GM18867 (cell line): ENCODE data around the gene PCDH1.
"Not testable (repeated sequence)": the region's sequence is repeated elsewhere in the genome, so short reads cannot be mapped to it uniquely, and the experiment has no call there.

Experiments used
- ATAC-seq: cut with Tn5 transposase; IDR thresholded peaks from one replicate; pipeline ENCODE4 v1.9.1; 2021; ENCODE audit warnings: mild to moderate bottlenecking, moderate library complexity; ENCODE audit not compliant: unreplicated experiment

PCDH1 gene

DNA sequence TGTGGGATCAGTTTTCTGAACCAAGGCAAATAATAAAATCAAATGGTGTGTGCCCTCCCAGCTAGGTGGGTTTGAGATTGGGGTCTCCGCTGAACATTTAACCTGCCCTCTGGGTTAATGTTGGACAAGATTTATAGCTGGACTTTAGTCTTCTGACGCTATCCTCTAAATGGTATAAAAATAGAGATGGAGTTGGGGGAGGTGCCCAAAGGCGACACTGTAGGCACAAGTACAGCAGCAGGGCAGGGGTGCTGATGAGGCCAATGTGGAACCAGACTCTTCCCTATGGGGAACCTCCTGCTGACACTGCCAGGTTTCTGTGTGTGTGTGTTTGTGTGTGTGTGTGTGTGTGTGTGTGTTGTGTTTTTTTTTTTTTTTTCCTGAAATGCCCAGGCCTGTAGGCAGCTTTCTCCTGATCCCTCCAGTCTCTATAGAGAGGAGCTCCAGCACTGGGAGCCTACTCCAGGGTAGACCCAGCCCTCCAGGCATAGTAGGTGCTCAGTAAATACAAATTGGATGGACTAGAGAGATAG, 37.9 kb downstream of the PCDH1 start:
- no peak for ATAC-seq

DNA sequence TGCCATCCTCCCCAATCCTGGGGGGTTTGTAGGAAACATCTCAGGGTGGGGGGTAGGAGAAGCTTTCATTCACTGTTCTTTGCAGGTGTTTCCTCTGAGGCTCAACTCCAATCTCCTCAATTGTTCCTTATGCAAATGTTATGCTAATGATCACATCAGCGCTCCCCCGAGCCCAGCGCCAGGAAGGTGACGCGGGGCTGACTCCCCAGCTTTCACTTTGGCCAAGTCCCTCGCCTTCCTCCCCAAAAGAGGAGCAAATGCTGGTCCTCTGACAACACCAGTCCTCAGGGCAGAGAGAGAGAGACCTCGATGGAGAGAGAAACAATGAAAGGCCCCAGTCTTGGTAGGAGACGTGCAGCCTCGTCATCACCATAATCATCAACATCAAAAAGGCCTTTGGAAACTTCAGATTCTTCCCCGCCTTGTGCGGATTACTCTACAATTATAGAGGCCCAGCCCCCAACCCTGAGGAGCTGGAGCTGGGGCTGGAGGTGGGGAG, 39.1 kb downstream of the PCDH1 start:
- ATAC-seq = no peak

DNA sequence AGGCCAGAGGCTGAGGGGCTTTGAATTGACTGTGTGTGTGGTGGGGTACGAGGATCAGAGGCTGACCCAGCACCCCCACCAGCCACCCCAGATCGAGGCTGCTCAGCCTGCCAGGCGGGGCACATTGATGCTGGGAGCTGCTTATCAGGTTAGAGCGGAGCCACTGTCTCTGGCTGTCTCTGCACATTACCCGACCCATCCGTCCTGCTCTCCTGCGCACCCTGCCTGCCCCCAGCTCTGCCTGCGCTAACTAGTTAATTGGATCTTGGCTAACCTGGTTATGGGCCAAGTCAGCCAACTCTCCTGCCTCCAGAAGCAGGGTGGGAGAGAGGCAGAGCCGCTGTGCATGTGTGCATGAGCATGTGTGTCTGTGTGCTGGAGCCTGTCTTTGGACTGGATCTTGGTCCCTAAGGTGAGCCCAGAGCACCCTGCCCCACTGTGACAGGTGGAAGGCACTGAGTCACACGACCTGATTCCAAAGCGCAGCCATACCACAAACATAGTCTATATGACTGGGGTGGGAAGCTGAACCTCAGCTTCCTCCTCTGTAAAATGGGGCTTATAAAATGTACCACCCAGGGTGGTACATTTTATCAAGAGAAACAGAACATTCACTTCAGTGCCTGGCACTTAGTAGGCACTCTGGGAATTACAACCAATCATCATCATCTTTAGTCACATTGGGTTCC, 39.7 kb downstream of the PCDH1 start:
- ATAC-seq = no peak

DNA sequence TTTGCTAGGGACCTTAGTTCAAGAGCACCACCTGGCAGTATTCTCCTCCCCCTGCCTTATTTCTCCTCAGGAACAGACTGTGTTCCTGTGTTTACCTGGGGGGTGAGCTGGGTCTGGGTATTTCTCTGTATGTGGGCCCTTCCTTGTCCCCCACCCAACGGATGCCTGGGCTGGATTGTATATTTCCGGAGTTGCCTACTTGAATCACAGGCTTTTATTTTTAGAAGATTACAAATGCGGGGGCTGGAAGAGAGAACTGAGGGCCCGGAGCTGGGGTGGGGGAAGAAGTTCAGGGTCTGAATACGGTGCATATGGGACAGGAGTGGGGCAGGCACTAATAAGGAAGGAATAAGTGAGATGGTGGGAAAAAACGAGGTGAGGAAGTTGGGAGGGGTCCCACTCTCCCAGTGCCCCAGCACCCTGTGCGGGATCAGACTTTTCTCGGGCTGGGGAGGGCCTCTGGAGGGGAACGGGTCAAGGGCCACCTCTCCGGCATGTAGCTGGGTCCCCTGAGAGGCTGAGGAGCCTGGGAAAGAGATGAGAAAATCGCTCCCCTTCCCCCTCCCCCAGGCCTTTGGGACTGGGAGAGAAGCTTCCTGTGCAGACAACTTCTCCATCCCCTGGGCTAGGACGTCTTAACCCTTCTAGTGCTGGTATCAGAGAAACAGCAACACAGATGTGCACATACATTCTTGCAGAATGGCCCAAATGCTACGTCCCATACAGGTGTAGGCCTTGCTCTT, 42.1 kb downstream of the PCDH1 start:
- ATAC-seq = no peak

DNA sequence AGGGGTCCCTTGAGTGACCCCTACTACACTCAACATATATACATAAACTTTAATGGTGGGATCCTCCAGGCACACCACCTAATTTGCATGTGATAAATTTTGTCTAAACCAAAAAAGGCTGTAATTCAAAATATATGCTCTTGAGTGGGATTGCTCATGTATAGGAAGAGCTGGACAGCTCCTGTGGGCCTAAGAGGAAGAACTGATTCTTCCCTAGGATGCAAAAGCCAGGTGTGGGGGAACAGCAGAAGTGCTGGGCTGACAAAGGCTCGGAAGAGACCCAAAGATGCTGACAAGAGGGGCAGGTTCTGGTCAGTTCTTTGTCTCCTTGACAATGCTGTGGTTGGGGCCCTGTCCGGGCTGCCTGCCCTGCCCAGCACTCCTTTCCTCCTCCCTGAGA, 43.9 kb downstream of the PCDH1 start:
- ATAC-seq = no peak

DNA sequence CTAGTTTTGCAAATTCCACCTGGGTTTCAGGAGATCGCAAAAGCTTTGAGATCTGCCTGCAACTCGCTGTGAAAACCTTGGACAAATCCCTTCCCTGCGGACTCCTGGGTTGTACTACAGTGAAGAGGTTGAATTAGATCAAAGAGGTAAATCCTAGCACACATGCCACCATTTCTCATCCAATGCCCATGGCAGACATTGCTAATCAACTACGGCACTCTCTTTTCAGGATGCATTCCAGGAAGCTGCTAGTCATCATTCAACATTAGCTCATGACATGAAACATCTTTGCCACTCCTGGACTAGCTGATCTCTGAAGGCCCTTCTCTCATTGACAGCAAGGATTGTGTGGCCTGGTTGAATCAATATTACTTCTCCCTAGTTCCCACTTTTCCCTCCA, 46.1 kb downstream of the PCDH1 start:
- ATAC-seq = no peak

DNA sequence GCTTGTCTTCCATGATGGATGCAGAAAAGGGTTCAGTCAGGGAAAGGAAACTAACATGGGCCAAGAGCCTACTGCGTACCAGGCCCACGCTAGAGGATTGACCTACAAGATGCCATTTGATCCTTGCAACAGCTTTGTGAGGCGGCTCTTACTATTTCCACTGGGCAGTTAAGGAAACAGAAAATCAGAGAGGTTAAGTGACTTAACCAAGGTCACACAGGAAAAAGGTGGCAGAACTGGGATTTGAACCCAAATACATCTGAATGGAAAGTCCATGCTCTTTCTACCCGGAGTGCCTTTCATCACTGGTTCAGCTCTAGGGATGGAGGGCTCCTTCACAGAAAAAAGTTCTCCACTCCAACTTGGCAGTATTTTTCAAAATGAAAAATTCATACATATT, 50.0 kb downstream of the PCDH1 start:
- ATAC-seq = no peak

DNA sequence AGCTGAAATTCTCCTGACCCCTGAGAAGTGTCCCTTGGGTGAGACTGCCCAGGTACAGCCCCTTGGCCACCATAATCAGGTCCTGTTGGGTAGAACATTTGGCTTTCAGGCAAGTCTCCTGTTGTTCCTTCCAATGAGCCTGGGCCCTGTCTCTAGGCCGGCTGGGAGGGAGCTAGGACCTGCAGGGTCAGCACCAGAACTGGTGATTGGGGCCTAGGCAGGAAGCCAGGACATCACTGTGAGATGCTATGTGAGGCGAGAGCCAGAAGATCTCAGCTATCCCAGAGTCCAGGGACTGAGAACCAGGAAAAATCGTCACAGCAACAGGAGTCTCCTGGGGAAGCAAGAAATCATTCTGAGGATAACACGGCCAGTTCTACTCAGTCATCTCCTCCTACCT, 51.5 kb downstream of the PCDH1 start:
- no peak for ATAC-seq

DNA sequence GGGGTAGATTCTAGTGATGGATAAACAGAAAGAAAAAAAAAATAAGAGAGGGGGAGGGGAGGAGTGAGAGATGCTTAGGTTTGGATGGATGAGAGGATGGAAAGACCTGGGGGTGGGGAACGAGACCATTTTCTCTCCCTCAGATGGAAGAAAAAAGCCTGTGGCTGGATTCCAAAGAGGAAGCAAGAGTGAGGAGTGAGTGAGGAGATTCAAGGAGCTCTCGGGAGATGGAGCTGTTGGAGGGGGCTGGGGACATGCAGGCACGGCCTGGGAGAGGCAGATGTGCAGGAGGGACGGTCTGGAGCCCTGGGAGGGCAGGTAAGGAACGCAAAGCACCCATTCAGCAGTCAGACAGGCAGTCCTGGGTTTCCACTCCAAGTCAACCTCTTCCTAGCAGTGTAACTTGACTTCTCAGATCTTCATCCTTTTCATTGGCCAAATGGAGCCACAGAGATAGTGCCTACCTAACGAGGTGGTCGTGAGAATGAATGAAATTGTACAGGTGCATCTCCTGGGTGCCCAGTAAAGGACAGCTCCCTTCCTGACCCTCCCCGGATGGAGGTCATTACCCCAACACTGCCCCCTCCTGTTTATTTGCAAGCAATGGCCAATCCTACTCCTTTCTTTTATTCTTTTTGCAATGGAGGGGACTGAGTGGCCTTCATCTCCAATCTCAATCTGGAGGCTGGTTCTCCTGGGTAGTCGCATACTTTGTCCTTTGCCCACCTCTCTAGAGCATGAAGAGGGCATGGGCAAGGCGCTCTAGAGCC, 52.2 kb downstream of the PCDH1 start:
- no peak for ATAC-seq

DNA sequence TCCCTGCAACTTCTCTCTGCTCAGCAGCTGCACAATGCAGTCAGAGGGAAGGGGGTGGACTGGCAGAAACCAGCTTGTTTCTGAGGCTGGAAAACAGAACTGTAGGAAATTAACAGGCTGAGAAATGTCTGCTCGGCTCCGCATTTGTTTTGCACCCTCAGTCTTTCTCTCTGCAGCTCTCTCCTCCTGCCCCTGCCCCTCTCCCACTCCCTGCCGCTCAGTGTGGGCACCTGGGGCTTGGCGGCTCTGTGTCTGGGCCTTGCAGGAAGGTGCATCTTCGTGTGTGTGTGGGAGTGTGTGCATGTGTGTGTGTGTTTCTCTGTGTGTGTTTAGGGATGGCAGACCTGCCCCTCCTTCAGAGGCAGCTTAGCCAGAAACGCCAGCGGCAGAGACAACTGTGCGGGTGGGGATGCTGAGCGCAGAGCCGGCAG, 53.0 kb downstream of the PCDH1 start:
- no peak for ATAC-seq

DNA sequence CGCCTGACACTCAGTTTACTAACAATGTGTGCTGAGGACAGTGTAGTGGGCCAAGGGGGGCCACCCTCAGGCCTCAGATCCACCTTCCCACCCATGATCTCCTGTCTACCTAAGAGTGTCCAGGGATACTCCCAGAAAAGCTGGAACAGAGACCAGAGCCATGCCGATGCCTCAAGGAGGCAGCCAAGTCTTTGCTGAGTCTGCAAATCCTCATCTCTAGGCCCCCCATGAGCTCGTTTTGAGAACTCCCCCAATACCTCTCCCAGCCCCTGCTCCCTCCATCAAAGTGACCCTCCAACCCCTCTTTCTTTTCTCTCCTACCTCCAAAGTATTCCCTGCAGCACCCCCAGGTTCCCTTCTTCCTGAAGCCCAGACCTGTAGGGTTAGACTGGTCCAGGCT, 53.5 kb downstream of the PCDH1 start:
- no peak for ATAC-seq

DNA sequence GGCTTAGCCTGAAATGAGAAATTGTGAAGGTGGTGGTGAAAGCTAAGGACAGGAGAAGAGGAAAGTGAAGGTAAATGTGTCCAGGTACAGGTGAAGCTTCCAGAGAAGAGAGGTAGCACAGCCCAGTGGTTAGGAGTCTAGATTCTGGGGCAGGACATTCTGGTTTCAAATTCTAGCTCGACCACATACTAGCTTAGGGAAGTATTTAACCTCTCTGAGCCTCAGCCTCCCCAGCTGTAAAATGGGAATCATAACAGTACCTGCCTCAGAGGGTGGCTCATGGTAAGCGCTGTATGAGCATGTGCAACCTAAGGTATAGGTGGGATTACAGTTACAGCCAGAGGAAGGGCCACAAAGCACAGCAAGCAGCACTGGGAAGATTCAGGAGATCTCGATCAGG, 55.2 kb downstream of the PCDH1 start:
- no peak for ATAC-seq

DNA sequence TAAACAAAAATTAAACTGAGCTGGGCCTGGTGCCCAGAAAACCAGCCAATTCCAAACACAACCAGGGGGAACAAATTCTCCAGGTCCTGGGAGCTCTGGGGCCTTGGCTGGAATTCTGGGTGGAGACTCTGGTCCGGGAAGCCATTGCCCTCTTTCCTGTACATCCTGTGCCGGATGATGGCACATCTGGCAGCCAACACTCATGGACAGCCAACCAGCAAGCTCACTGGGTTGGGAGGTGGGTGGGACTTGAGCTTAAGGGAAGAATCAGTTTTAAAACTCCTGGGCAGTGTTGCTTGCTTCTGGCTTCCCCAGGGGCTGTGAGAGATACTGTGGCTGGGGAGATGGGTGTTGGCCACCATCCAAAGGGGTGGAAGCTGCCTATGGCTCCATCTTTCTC, 56.1 kb downstream of the PCDH1 start:
- ATAC-seq = no peak

DNA sequence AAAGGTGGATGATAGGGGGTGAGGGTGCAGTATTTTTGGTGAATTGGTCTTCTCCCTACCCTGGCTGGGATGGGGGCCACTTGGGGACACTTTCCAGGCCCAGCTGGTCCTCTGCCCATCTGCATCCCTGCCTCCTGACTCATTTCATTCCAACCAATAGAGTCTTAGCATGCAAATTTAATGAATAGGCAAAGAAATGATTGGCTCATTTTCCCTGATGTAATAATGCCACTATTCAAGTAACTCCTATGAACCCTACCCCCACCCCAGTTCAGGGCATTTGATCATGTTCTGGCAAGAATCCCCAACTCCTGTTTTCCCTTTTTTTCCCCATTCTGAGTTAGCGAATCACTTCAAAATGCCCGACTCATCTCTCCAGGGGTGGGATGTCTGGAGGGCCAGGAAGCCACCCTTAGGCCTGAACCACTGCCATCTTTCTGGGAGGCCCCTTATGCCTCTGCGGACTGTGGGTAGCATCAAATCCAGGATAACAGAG, 56.7 kb downstream of the PCDH1 start:
- no peak for ATAC-seq

DNA sequence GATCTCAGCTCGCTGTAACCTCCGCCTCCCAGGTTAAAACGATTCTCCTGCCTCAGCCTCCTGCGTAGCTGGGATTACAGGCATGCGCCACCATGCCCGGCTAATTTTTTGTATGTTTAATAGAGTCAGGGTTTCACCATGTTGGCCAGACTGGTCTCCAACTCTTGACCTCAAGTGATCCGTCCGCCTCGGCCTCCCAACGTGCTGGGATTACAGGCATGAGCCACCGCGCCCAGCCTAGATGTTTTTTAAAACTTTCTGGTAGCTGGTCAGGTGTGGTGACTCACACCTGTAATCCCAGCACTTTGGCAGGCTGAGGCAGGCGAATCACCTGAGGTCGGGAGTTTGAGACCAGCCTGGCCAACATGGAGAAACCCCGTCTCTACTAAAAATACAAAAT, 57.5 kb downstream of the PCDH1 start:
- not testable (repeated sequence) for ATAC-seq

DNA sequence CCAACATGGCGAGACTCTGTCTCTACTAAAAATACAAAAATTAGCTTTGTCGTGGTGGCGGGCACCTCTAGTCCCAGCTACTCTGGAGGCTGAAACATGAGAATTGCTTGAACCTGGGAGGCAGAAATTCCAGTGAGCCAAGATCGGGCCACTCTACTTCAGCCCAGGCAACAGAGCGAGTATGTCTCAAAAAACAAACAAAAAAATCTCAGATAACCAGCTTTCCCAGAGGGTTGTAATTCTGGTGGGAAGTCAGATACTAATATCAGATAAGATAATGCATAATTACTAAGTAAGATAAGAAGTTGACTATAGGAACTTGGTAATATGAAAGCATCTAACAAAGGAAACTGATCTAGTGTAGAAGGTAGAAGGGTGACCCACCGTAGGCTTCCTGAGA, 60.6 kb downstream of the PCDH1 start:
- ATAC-seq = no peak

DNA sequence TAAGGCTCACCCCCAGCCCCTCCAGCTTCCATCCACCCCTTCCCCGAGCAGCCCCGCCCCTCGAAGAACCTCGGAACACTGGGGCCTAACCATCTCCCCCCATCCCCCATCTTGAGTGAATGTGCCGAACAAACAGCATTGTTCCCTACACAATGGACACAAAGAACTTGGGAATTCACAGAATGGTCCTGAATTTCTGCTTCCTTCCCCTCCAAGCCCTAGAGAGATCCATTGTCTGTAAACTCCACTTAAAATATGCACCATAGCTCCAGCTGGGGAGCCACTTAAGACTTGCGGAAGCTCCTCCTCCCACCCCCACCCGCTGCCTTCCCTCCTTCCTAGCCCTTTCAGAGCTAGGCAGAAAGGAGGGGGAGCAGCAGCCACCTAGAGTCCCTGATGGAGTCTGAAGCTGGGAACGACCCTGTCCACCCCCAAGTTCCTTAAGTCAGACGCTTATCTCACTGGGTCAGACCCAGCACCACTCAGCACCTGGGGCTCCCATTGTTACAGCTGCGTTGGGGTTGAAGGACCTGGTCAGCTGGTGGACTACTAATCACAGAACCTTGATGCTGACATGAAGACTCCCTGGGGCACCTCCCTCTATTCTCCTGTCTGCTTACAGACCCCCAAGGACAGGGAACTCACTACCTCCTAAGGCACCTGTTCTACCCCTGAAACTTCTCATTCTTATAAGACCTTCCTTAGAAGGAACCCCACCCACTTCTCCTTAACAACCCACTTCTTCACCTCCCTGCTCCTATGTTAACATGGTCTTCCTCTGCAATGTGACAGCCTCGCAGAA, 61.4 kb downstream of the PCDH1 start:
- no peak for ATAC-seq

DNA sequence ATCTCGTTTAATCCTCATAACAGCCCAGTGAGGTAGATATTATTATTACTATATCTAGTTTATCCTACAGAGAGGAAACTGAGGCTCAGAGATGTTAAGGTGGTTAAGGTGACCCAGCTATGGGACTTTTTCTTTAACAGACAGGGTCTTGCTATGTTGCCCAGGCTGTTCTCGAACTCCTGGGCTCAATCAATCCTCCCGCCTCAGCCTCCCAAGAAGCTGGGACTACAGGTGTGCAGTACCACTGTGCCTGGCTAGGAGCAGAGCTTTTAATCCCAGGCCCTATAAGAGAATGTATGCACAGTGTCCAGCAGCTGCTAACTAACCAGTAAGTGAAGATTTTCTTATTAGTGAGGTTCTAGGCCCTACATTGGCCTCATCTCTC, 62.4 kb downstream of the PCDH1 start:
- ATAC-seq = no peak

DNA sequence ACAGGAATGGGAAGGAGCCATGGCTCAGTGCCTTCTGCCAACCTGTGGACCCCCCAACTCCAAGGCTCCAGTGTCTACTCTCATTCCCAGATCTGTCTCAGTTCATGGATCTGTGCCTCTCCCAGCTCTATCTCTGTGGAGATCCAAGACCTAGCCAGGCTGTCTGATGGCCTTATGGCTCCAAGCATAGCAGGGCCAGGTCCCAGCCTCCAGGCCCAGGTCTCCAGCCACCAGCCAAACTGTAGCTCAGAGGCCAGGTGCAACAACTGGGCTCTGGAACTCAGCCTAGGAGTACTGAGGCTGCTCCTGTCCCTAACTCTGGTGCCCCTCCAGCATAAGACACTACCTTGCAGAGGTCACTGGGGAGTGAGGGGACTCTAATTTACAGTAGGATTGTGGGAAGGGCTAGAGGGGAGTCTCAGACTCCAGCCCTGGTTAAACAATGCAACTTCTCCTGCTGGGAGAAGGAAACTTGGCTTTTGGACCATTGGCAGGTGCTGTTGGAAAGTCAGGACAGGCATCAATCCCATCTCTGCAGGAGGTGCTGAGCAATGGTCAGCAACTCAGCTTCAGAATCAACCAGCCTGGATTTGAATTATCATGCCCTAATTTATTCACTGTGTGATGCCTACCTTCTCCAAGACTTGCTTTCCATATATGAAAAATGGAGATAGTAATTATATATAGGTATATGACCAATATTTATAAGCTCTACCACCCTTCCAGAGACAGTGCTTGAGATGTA, 63.0 kb downstream of the PCDH1 start:
- no peak for ATAC-seq
